Measurements from ENCODE around the gene WDR62.

The WDR62 gene

GRCh38 chr19:36151144-36152018 is 96.7 kb downstream of the WDR62 start:
- peak; percentile 42 for DNase-seq (ENCODE audit: low spot score)
- TF ChIP-seq, protein P1, sequence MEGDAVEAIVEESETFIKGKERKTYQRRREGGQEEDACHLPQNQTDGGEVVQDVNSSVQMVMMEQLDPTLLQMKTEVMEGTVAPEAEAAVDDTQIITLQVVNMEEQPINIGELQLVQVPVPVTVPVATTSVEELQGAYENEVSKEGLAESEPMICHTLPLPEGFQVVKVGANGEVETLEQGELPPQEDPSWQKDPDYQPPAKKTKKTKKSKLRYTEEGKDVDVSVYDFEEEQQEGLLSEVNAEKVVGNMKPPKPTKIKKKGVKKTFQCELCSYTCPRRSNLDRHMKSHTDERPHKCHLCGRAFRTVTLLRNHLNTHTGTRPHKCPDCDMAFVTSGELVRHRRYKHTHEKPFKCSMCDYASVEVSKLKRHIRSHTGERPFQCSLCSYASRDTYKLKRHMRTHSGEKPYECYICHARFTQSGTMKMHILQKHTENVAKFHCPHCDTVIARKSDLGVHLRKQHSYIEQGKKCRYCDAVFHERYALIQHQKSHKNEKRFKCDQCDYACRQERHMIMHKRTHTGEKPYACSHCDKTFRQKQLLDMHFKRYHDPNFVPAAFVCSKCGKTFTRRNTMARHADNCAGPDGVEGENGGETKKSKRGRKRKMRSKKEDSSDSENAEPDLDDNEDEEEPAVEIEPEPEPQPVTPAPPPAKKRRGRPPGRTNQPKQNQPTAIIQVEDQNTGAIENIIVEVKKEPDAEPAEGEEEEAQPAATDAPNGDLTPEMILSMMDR (IDR thresholded peaks at IDR 0.05; ENCODE audit: extremely low read depth, missing control alignments), result no peak

GRCh38 chr19:36152019-36152351 is 97.3 kb downstream of the WDR62 start:
- peak; percentile 46 for DNase-seq (ENCODE audit: low spot score)
- TF ChIP-seq, protein P1 (IDR thresholded peaks at IDR 0.05; ENCODE audit: extremely low read depth, missing control alignments), result no peak

DNA sequence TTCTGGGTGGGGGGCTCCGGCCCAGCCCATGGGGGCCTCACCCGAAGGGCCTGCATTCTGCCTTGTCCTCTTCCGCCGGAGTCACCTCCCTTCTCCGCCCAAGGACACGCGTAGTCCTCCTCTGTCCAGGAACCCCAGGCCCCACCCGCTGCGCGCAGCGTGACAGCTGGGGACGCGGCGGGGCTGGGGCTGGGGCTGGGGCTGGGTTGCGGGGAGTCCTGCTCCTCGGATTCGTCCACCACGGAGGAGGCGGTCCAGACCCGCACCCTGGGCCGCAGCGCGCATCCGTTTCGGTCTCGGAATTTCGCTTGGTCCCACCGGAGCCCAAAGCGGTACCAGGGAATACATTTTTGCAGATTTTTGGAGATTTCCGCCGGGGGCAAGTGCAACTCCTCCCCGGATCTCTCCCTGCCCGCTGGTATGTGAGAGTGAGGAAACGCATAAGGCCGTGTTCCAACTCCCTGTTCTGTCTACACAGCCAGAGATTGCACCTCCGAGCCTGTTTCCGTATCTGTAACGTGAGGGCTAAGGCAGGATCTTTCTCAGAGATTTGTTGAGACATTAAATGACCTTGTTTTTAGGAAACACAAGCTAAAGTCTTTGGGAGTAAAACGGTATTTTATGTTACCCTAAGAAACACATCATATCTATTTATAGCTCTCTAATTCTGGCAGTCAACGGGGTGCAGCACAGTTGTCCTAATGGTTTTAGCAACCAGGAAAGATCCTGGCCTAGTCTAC is 97.8 kb downstream of the WDR62 start, which contains the start of gene COX7A1:
TSS of gene COX7A1 (minus strand) at position 96 of the 740 bp plus-strand sequence. CDS start at position 56, 40 bp downstream.
- no peak for DNase-seq (ENCODE audit: low spot score)
- TF ChIP-seq, protein P1 (IDR thresholded peaks at IDR 0.05; ENCODE audit: extremely low read depth, missing control alignments), result no peak

DNA sequence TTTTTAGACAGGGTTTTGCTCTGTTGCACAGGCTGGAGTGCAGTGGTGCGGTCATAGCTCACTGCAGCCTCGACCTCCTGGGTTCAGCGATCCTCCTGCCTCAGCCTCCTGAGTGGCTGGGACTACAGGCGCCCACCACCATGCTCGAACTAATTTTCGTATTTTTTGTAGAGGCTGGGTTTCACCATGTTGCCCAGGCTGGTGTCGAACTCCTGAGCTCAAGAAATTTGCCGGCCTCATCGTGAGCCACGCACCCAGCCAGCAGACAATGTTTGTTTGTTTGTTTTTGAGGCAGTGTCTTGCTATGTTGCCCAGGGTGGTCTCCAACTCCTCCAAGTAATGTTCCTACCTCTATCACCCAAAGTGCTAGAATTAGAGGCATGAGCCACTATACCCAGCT is 98.4 kb downstream of the WDR62 start:
- no peak for DNase-seq (ENCODE audit: low spot score)
- TF ChIP-seq, protein P1 (IDR thresholded peaks at IDR 0.05; ENCODE audit: extremely low read depth, missing control alignments), result no peak

Data from GM20000 (cell line).